ENCODE measurements around the gene SLC39A5.

DNA sequence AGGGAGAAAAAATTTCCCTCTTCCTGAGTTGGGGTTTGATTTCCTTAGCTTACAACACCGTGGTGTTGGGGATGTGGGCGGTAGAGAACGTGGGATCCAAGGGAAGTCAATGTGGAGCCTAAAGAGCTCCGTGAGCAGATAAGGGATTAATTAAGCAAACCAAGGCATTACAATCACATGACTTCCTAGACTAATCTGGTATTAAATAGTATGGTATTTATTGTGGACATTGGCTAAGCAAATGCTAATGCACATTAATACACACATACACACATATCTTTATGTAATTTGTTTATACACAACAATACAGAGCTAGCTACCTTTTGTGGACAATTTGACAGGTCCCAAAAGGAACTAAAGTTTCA, 7.3 kb upstream of the SLC39A5 start:
- TF ChIP-seq EZH2phosphoT487 (IDR thresholded peaks at IDR 0.05; ENCODE audit: insufficient read depth, low read depth) (no peak), EZH2 (IDR thresholded peaks at IDR 0.05; ENCODE audit: insufficient read depth, poor library complexity, severe bottlenecking) (no peak)
